ENCODE results near the gene KLK14.

Gene KLK14

GRCh38 chr19:51047031-51047335 lies 35.7 kb downstream of the KLK14 start:
- in situ Hi-C loops (cut with MboI; ENCODE audit: low sequenced_read_pairs): no loop called here

- in situ Hi-C loops (cut with MboI; ENCODE audit: low sequenced_read_pairs): no loop called here
Observed at GRCh38 chr19:51044327-51044726, 38.4 kb downstream of the KLK14 start.

GRCh38 chr19:51043497-51043896 lies 39.2 kb downstream of the KLK14 start:
- in situ Hi-C loops (cut with MboI; ENCODE audit: low sequenced_read_pairs): no loop called here

GRCh38 chr19:51040151-51040550 lies 42.5 kb downstream of the KLK14 start:
- in situ Hi-C loops (cut with MboI; ENCODE audit: low sequenced_read_pairs): no loop called here

- in situ Hi-C loops (cut with MboI; ENCODE audit: low sequenced_read_pairs): no loop called here
Observed at GRCh38 chr19:51036519-51036918, 46.2 kb downstream of the KLK14 start.

- in situ Hi-C loops (cut with MboI; ENCODE audit: low sequenced_read_pairs): no loop called here
Observed at GRCh38 chr19:51034704-51035103, 48.0 kb downstream of the KLK14 start, which contains the start of gene KLK12. KLK12 (minus strand) TSS chr19:51035002; CDS start chr19:51034621, 381 bp downstream.

GRCh38 chr19:51031880-51032225 lies 50.8 kb downstream of the KLK14 start:
- in situ Hi-C loops (cut with MboI; ENCODE audit: low sequenced_read_pairs): no loop called here

- in situ Hi-C loops (cut with MboI; ENCODE audit: low sequenced_read_pairs): no loop called here
Observed at GRCh38 chr19:51031220-51031879, 51.3 kb downstream of the KLK14 start.

- in situ Hi-C loops (cut with MboI; ENCODE audit: low sequenced_read_pairs): no loop called here
Observed at GRCh38 chr19:51030631-51031030, 52.1 kb downstream of the KLK14 start.

- in situ Hi-C loops (cut with MboI; ENCODE audit: low sequenced_read_pairs): no loop called here
Observed at GRCh38 chr19:51029718-51030117, 53.0 kb downstream of the KLK14 start.
